Measurements from ENCODE around the gene LHFPL6.

- no peak for TF ChIP-seq CTCF (IDR thresholded peaks at IDR 0.05; ENCODE audit: low read length)
- TF ChIP-seq EZH2phosphoT487 (IDR thresholded peaks at IDR 0.05; ENCODE audit: low read length): no peak
- TF ChIP-seq EZH2 (optimal IDR thresholded peaks at IDR 0.05; ENCODE audit: low read depth, low read length): no peak
Observed at GRCh38 chr13:39407138-39407537, 195.9 kb downstream of the LHFPL6 start.

Measured in MM.1S (cell line).